HG02623 (cell line): ENCODE results near the gene SECISBP2.
"Not testable (repeated sequence)": the region's sequence is repeated elsewhere in the genome, so short reads cannot be mapped to it uniquely, and the experiment has no call there.

Experiments used
- ATAC-seq: cut with Tn5 transposase; IDR thresholded peaks from one replicate; pipeline ENCODE4 v1.9.1; 2021; ENCODE audit warnings: moderate library complexity; ENCODE audit not compliant: unreplicated experiment

The SECISBP2 gene

GRCh38 chr9:89363921-89364665, 45.8 kb downstream of the SECISBP2 start:
- ATAC-seq = no peak

GRCh38 chr9:89364666-89365531, 46.6 kb downstream of the SECISBP2 start:
- no peak for ATAC-seq

GRCh38 chr9:89365532-89365912, 47.2 kb downstream of the SECISBP2 start:
- no peak for ATAC-seq

GRCh38 chr9:89366711-89367110, 48.4 kb downstream of the SECISBP2 start:
- no peak for ATAC-seq

GRCh38 chr9:89367281-89367680, 49.0 kb downstream of the SECISBP2 start:
- no peak for ATAC-seq

GRCh38 chr9:89367726-89368437, 49.6 kb downstream of the SECISBP2 start:
- no peak for ATAC-seq

GRCh38 chr9:89368550-89368949, 50.2 kb downstream of the SECISBP2 start:
- no peak for ATAC-seq

- no peak for ATAC-seq
Measured at GRCh38 chr9:89368978-89369377, 50.7 kb downstream of the SECISBP2 start.

GRCh38 chr9:89370593-89370992, 52.3 kb downstream of the SECISBP2 start:
- no peak for ATAC-seq

- not testable (repeated sequence) for ATAC-seq
Measured at GRCh38 chr9:89371791-89372190, 53.5 kb downstream of the SECISBP2 start.

GRCh38 chr9:89372230-89372816, 54.0 kb downstream of the SECISBP2 start:
- no peak for ATAC-seq

GRCh38 chr9:89372979-89373378, 54.7 kb downstream of the SECISBP2 start:
- ATAC-seq = no peak

GRCh38 chr9:89374176-89374575, 55.9 kb downstream of the SECISBP2 start:
- no peak for ATAC-seq

GRCh38 chr9:89375191-89375760, 57.0 kb downstream of the SECISBP2 start:
- ATAC-seq = peak; percentile 62

- ATAC-seq = no peak
Measured at GRCh38 chr9:89376286-89376685, 58.0 kb downstream of the SECISBP2 start.

- no peak for ATAC-seq
Measured at GRCh38 chr9:89376741-89377351, 58.5 kb downstream of the SECISBP2 start.

GRCh38 chr9:89377411-89377810, 59.1 kb downstream of the SECISBP2 start:
- ATAC-seq = no peak

GRCh38 chr9:89378541-89378940, 60.2 kb downstream of the SECISBP2 start:
- ATAC-seq = no peak

GRCh38 chr9:89379031-89379430, 60.7 kb downstream of the SECISBP2 start:
- no peak for ATAC-seq

GRCh38 chr9:89379508-89380115, 61.3 kb downstream of the SECISBP2 start:
- ATAC-seq = no peak
